ENCODE measurements around the gene CAMKMT.
"Not testable (repeated sequence)": the region's sequence is repeated elsewhere in the genome, so short reads cannot be mapped to it uniquely, and the experiment has no call there.

The CAMKMT gene

DNA sequence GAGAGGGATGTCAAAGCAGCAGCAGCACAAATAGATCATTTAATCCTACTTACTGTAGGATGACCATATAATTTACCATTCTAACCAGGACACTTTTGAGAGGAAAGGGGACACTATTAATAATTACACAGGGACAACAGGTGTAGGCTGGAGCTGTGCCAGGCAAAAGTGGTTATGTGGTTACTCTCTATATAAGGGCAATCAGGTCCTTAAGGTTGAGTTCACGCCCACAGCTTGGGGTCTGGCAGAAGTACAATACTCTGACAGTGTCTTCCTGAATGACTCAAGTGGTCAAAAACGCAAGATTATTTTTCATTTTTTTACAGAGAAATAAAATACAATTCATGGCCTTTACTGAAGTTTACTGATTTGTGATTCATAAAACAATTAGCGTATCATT is 3.2 kb upstream of the CAMKMT start:
- no peak for DNase-seq

- DNase-seq, result no peak
Measured at GRCh38 chr2:44360749-44361329, 908 bp upstream of the CAMKMT start.

GRCh38 chr2:44362207-44363015 is 664 bp downstream of the CAMKMT start:
- DNase-seq, result no peak

- DNase-seq, result no peak
Measured at GRCh38 chr2:44364604-44365003, 2.9 kb downstream of the CAMKMT start.

GRCh38 chr2:44367591-44367990 is 5.8 kb downstream of the CAMKMT start:
- no peak for DNase-seq

GRCh38 chr2:44369392-44369791 is 7.6 kb downstream of the CAMKMT start:
- DNase-seq, result no peak

GRCh38 chr2:44371445-44371844 is 9.7 kb downstream of the CAMKMT start:
- DNase-seq, result no peak

DNA sequence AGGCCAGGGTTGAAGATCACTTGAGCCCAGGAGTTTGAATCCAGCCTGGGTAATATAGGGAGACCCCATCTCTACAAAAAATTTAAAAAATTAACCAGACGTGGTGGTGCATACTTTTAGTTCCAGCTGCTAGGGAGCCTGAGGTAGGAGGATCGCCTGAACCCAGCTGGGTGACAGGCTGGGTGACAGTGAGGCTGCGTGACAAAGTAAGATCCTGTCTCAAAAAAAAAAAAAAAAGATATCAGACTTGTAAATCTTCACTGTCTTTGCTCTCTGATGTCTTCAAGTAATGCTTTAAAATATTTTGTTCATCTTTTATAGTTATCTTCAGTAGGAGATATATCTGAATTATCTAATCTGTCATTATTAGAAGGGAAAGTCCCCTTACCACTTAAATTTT is 10.5 kb downstream of the CAMKMT start:
- DNase-seq, result no peak

- no peak for DNase-seq
Measured at GRCh38 chr2:44377486-44377885, 15.7 kb downstream of the CAMKMT start.

DNA sequence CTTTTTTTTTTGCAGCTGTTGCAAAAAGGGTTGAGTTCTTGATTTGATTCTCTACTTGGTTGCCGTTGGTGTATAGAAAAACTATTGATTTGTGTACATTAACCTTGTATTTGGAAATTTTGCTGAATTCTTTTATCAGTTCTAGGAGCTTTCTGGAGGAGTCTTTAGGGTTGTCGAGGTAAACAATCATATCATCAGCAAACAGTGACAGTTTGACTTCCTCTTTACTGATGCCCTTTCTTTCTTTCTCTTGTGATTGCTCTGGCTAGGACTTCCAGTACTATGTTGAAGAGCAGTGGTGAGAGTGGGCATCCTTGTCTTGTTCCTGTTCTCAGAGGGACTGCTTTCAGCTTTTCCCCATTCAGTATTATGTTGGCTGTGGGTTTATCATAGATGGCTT is 23.5 kb downstream of the CAMKMT start:
- DNase-seq, result not testable (repeated sequence)

GRCh38 chr2:44388877-44389276 is 27.1 kb downstream of the CAMKMT start:
- DNase-seq, result no peak

- no peak for DNase-seq
Measured at GRCh38 chr2:44389895-44390294, 28.1 kb downstream of the CAMKMT start.

GRCh38 chr2:44392338-44392943 is 30.7 kb downstream of the CAMKMT start:
- no peak for DNase-seq

GRCh38 chr2:44397447-44398175 is 35.9 kb downstream of the CAMKMT start:
- no peak for DNase-seq

DNA sequence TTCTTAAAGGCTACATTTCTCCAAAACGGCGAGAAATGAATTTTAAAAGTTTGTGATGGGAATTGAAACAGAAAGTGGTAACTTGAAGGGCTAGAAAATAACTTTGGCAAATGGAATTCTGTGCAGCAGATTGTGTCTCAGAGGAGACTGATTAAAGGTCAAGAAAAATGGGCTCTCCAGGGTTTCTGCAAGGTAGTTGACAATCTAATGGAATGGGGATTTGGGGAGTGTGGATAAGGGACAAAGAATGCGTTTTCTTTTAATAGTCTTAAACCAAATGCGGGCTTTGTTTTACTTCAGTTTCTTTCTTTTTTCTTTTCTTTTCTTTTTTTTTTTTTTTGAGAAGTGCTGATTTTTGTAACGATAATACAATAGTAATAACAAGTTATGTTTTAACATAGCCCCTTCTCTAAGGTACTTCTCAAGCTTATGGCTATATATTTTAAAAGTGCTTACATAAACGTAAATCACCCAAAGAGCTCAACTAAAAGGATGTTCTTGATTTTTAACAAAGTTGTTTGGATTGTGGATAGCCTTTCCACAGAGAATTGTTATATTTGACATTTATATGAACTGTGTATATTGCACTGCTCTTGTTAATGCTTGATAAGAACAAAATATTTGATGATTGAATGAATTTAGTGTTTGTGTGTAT is 36.6 kb downstream of the CAMKMT start:
- no peak for DNase-seq

DNA sequence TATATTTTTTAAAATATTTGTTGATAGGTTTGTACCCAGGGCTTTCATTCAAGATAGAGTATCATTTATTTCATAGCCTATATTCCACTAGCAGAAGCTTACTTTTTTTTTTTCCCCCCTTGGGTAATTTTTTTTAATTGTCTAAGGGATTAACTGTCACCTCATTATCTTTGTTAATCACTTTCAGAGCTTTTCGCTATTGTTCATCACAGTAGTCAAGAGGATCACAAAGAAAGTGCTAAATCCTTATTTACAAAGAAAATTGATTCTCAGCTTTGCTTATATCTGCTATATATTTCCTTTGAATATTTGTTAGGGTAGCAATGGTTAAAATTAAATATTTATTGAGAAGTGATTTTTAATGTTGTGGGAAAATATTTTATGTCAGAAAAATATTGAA is 59.0 kb downstream of the CAMKMT start:
- no peak for DNase-seq

DNA sequence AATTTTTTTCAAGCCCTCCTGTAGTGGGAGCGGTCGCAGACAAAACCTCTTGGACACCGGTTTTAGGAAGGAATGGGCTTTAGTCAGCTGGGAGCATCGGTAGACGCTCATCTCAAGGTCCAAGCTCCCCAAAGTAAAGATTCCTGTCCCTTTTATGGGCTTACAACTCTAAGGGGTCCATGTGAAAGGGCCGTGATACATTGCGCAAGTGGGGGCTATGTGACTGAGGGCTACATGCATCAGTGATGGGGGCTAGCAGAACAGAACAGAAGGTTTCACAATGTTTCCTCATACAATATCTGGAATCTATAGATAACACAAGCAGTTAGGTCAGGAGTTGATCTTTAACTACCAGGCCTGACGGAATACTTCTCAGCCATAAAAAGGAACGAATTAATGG is 62.5 kb downstream of the CAMKMT start:
- DNase-seq, result no peak

GRCh38 chr2:44429034-44429433 is 67.3 kb downstream of the CAMKMT start:
- DNase-seq, result no peak

DNA sequence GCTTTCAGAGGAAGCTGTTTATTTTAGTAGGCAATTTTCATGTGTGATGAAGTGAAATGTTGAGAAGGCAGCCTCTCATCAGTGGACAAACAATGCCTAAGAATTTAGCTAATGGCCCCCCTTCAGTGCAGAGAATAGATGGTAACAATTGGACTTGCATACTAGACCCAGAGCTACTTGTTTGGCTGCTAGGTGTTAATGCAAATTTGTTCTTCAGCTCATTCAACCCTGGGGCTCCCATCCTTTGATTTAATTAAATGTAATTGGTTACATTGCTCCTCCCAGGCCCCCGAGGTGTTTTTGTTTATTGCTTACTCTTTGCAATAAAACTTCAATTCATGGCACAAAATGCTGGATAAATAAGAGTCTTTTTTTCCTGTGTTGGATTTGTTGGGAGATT is 68.6 kb downstream of the CAMKMT start:
- no peak for DNase-seq

GRCh38 chr2:44433895-44434294 is 72.1 kb downstream of the CAMKMT start:
- DNase-seq, result no peak

DNA sequence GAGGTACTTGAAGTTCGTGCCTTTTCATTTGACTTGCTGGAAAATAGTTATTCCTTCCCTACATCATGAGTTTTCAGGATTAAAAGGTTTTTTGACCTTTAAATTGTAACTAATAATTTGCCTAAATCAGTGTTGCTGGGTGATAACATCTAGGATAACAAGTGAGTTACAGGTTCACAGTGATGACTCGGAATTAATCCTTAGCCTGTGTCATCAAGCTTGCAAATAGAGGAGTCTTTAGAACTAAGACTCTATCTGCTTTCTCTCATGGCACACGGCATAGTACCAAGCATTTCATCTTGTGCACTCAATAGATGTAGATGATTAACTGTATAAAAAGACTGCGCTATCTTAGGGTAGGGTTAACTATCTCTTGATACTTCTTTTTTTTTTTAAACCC is 79.5 kb downstream of the CAMKMT start:
- no peak for DNase-seq

- DNase-seq, result no peak
Measured at GRCh38 chr2:44442019-44442418, 80.3 kb downstream of the CAMKMT start.

DNA sequence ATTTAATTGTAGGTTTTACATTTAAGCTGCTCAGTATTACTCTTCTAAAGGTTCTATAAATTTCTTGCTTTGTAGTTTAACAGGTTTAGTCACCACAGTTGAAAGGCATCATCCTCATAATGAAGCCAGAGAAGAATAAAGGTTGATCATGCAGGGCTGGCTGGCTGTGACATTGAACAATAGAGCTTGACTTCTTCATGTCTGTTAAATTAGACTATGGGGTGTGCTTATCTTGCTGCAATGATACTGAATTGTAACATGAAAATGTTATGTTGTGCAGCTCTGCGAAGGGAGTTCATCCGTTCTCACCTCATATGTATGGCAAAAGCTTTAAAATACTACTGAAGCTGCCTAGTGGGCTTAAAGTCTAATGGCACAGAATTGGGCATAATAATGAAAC is 81.8 kb downstream of the CAMKMT start:
- no peak for DNase-seq
